ENCODE data around the gene ANKLE1. TPM values are rescaled to one million over a fixed set of nuclear protein-coding genes. Genes with fewer than 3 reads are reported as not detected.

The ANKLE1 gene
- total RNA-seq, 1 experiment from 2014 or later = 16.5 TPM

DNA sequence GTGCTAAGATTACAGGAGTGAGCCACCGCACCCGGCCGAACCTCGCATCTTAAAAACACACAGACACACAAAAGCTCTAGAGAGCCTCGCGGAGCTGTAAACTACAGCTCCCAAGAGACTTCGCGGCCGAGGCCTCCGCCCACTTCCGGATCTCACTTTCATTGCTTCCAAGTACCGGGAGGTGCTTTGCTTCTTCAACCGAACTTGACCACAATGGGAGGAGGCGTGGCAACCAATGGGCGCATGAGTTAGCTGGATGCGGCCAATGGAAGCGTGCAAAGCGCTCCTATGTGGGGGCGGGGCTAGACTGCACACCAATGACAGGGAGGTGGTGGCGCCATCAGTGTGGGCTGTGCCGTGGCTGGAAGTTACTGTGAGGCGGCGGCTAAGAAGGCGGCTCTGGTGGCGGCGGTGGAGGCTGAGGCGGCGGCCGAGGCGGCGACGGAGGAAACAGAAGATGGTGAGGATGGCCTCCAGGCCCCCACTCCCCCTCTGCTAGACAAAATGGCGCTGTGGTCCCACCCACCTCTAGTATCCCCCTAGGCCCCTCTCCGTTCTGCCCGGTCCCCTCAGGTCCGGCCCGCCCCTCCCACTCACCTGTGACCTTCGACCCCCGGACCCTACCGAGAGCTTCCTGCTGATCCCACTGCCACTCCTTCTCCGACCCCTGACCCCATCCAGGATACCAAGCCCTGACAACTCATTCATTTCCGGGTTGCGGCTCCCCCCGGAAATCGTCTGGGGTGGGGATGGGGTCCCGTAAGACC is 27.7 kb downstream of the ANKLE1 start, which contains the start of gene DDA1:
DDA1 (plus strand) TSS at position 366 of the 767 bp plus-strand sequence; CDS start at position 458, 92 bp downstream.
- no peaks in the 10 kb centered on the region; the same call in 1 of the 2 replicates for H3K27me3 Mint-ChIP-seq (ENCODE audit: low read depth)
- Histone ChIP-seq H2BK120ac (ENCODE audit: low read depth, low read length, poor library complexity, severe bottlenecking) (no peak within 1 kb of the TSS), H3K4ac (ENCODE audit: low read depth, low read length) (no peak within 1 kb of the TSS), H3K23ac (ENCODE audit: insufficient read length, low read depth, low read length) (no peak within 1 kb of the TSS), H3K27me3 (ENCODE audit: insufficient read depth, low read length) (no peaks in the 10 kb centered on the region), H3K56ac (ENCODE audit: insufficient read length, low read depth, low read length) (no peak within 1 kb of the TSS), H4K20me1 (ENCODE audit: control insufficient read depth, insufficient read depth, insufficient read length) (no peaks in the 10 kb centered on the region), H2AK5ac (ENCODE audit: insufficient read length, low read length) (no peak within 1 kb of the TSS), H3K4me1 (ENCODE audit: insufficient read depth, low read length) (no peaks in the 10 kb centered on the region; the same call in 1 of the 2 replicates), H3K79me1 (ENCODE audit: insufficient read depth, low read depth, low read length, poor library complexity, severe bottlenecking) (peaks cover 6% of the 10 kb centered on the region), H3K14ac (ENCODE audit: insufficient read depth, low read length) (no peak within 1 kb of the TSS), H2BK20ac (ENCODE audit: low read depth, low read length, poor library complexity, severe bottlenecking) (no peak within 1 kb of the TSS), H2BK5ac (ENCODE audit: insufficient read length, low read length) (no peak within 1 kb of the TSS), H2BK12ac (ENCODE audit: insufficient read length, low read depth, low read length) (no peak within 1 kb of the TSS), H3K9ac (ENCODE audit: extremely low read depth, insufficient read length, low read length) (peak within 1 kb of the TSS; percentile 32), H3K18ac (ENCODE audit: insufficient read length, low read depth, low read length) (no peak within 1 kb of the TSS), H3T11ph (ENCODE audit: low read length) (no peak within 1 kb of the TSS), H3K4me2 (ENCODE audit: insufficient read depth, insufficient read length, low read length) (peak within 1 kb of the TSS; percentile 73), H3K9me3 (ENCODE audit: control insufficient read depth, low read depth, low read length) (no peaks in the 10 kb centered on the region), H3K23me2 (ENCODE audit: insufficient read length, low read depth, low read length, poor library complexity, severe bottlenecking) (peaks cover 11% of the 10 kb centered on the region), H2AFZ (ENCODE audit: low read length) (no peak within 1 kb of the TSS), H4K5ac (ENCODE audit: insufficient read length, low read depth, low read length) (no peak within 1 kb of the TSS), H4K8ac (replicated peaks; ENCODE audit: insufficient read length, low read depth, low read length) (no peak within 1 kb of the TSS), H2BK15ac (ENCODE audit: low read depth, low read length) (no peak within 1 kb of the TSS), H4K91ac (ENCODE audit: insufficient read length, low read depth, low read length) (no peak within 1 kb of the TSS), H3K79me2 (ENCODE audit: insufficient read depth, low read length) (peaks cover 7% of the 10 kb centered on the region; the same call in 1 of the 2 replicates), H3K27ac (ENCODE audit: insufficient read length, low read depth, low read length) (no peak within 1 kb of the TSS)
- peak within 1 kb of the TSS; percentile 94 to 95 for H3K4me3 Mint-ChIP-seq
- H3K27ac Mint-ChIP-seq = peak within 1 kb of the TSS; percentile 88 to 98 (median 95); a peak in 6 of 7 replicates
- peaks cover 9 to 18% (median 17%) of the 10 kb centered on the region in 3 experiments; a peak in 6 of 7 replicates for H3K36me3 Mint-ChIP-seq (ENCODE audit: insufficient read depth in 1 of 3, low read depth in 3 of 3)
- H3K9me3 Mint-ChIP-seq = no peaks in the 10 kb centered on the region
- peaks cover 22 to 31% of the 10 kb centered on the region in 2 experiments for H3K4me1 Mint-ChIP-seq
- no peak for TF ChIP-seq CTCF (conservative IDR thresholded peaks at IDR 0.05)
- DNase-seq = peak; percentile 100
- WGBS (ENCODE audit: extremely low coverage, insufficient read length, low lambda C conversion rate) = no CpG with 5 or more reads among the region's 46 CpGs

Data from H9 (cell line).